GM18519 (cell line): ENCODE results near the gene ADGRA3.

Experiments
- ATAC-seq: cut with Tn5 transposase; IDR thresholded peaks from one replicate; pipeline ENCODE4 v1.9.1; 2021; ENCODE audit warnings: mild to moderate bottlenecking, moderate library complexity; ENCODE audit not compliant: unreplicated experiment, low FRiP score

ADGRA3 gene

DNA sequence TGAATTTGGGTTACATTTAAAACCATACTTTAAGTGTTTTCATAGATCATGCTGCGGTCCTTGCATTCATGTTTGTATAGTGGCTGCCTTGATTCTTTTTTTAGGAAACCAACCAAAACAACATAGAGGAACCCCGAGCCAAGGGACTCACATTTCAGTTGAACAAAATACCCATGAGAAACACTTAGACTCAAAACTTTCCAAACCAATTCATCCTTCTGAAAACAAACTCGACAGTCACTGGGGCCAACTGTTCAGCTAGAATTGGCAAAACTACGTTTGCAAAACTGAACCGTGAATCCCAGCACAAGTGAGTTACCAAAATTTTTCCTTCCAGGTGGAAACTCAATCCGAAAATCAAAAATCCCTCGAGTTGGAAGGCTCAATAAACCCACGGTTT, 1.4 kb downstream of the ADGRA3 start:
- no peak for ATAC-seq

DNA sequence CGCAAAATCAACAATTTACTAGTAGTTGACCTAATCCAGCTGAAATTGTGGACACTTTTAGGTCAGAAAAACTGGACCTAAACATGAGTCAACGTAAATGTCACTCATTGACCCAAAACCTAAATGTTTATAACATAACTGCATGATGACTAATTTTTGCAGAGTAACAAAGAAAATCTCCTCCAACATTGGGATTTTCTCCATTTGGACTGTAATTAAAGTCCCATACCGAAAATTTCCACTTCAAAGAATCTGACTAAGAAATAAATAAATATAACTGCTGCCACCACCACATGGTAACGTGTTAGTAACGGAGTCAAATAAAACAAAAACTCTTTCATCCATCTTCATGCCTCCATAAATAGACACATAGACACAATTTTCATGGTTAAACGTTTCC, 1.9 kb downstream of the ADGRA3 start:
- ATAC-seq: no peak

DNA sequence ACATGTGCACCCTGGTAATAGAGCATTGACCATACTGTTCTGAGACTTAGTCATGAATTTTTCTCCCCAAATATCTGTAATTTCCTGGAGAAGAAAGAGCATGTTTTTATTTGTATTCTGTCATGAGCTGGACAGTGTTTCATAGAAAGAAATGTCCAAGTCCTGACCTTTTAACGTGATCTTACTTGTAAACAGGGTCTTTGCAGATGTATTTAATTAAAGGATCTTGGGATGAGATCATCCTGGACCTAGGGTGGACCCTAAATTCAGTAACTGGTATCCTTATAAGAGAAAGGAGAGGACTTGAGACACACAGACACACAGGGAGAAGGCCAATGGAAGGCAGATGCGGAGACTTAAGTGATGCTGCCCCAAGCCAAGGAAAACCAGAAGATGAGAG, 3.6 kb downstream of the ADGRA3 start:
- no peak for ATAC-seq

DNA sequence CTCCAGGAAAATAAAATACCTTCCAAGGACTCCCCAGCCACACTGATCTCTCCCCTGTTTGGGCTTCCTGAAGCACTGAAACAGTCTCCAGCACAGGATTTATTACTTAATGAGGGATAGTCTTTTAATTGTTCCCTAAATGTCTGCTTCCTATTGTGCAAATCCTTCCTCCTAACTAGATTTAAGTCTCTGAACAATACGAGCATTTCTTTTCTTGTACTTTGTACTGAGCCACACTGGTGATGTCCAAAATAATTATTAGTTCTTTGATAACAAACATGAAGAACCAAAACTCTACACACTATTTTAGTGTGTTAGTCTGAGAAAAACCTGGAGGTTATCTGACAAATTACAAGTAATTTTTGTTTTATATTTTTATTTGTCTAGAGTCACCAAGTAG, 5.1 kb downstream of the ADGRA3 start:
- ATAC-seq: no peak

DNA sequence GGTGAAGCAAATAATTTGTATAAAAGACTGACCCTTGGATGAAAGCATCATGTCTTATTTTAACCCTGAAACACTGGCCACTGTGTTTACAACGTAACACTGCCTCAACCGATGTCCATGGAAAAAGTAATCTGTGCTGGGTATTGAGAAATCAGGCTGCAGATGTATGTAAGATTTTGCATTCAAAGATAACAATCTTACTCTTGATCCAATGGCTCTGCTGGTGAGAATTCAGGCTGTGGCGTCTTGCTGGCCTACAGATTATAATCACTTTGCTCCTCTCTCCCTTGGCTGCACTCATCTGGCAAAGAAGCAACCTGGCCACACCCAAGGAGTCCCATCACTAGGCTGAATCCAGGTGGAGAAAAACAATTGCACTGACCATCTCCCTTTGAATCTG, 7.5 kb downstream of the ADGRA3 start:
- no peak for ATAC-seq

DNA sequence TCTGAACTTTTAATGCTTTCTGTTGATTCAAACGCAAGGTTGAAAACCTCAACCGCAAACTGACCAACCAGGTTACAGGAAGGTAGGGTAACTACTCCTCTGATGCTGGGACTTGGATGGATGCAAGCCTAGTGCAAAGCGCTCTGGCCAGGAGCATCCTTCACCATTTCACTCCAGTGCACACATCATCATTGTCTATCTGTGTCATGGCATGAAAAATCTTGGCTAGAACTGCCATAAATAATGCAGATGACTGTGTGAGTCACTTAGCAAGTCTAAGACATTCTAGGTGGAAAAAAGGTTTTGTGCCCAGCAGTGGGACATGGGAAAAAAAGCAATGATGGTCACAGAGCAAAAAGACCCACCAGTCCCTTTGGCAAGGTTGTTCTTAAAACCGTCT, 10.9 kb downstream of the ADGRA3 start:
- ATAC-seq: no peak

DNA sequence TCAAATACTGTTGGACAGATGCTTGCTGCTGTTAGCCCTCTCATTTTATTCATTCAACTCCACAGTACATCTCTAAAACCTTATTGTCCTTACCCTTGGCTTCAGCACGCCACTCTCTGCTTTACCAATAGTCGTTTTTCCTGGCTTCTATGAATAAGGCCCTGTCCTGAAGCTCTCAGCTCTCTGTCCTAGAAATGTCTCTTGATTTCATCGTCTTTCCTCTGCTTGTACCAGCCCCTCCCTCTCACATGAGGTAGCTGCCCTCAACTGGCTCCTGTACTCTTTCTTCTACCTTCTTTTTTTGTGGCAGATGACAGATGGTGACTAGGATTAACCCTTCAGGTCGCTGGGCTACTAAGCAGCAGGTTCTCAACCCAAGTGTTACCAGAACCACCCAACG, 11.4 kb downstream of the ADGRA3 start:
- no peak for ATAC-seq

DNA sequence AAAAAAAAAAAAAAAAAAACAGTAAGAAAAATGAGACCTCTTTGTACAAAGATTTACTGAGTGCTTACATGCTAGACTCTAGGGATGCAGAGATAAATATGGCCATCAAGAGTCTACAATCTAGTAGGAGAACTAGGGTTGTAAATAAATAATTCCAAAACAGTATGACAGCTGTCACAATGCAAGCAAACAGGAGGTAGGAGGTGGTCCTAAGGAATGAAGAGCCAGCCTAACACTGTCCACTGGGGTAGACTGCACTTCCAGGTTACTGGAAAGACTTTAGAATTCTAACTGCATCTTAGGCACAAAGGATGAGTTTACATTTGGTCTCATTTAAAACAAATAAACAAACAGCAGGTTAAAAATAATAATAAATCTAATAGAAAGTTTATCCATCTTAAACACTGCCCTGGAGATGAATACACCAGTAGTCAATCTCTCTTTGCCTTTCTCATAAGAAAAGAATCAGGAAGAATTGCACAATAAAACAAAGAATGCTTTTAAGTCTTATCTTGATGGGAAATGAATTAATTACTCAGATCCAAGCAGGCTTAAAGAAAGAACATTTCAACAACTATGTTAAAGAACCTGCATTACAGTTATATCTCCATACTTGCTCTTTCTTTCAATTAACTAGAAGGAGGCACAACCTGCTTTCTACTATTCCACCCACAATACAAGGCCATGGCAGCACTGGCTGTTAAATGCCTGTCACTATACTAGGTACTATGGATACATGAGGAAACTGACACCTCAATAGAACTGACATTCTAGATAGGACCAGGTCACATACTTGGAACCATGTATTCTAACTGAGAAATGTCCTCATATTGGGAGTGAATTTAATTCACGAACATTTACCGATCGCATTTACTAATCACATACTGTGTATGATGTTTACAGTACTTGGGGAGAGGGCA, 12.7 kb downstream of the ADGRA3 start:
- ATAC-seq: no peak

DNA sequence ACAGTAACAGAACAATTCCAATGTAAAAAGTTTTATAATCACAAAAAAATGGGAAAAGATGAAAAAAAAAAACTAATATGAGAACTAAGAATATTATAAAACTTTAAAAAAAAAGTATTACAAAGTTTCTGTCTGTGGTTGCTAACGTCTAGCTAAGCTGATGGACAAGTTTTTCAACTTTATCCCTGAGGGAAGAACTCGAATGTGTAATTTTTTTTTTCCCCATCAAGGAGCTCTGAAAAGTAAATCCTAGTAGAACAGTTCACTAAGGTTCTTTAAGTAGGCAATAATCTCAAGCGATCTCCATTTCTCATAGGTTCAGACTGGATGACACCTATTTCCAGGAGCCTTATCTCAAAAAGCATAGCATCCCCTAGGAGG, 14.2 kb downstream of the ADGRA3 start:
- ATAC-seq: no peak

DNA sequence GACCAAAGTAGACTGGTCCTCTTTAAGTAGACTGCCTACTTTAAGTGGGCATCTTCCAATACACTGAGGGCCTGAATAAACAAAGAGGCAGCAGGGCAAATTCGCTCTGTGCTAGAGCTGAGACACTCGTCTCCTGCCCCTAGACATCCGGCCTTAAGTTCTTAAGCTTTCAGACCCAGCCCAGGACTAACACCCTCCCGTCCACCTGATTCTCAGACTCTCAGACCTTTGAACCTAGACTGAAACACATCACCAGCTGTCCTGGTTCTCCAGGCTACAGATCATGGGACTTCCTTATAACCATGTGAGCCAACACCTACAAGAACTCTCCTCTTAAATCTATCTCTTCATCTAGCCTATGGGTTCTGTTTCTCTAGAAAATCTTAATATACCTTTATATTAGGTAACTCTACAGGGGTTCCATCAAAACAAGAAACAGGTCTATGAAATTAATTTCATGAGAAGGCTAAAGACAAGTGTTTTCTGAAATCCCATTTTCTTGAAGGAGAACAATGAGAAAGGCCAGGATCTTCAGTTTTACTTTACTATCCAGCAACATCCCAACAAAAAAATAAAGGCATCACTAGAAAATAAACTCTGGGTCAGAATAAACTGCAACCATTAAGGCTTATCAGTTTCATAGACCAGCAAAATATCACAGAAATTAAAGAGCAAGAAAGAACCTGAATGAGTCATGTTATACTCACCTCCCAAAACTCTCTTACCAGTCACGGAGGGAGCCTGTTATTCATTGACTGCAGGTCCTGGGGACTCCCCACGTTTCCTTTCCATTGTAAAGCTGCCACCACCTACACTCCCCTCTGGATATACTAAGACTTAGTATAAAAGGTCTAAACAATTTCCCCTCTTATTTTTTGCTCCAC, 14.8 kb downstream of the ADGRA3 start:
- ATAC-seq: peak; percentile 48

DNA sequence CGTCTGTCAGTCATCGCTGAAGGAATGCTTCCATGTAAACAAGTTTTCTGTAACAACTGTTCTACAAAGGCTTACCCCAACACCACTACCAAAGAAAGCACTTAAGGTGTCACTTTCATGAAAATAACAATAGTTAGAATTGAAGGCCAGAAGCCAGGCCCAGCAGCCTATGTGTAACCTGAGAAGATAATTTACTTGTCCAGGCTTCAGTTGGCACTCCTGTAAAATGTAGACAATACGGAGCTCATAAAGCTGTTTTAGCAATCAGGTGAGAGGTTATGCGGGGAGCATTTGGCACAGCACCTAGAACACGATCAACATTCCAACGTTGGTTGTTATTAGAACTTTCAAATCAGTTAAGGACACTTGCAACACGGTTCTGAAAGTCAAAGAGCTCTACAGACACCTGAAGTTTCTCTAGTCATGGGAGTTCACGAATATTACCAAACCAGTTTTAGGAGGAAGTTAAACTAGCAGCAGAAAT, 15.7 kb downstream of the ADGRA3 start:
- ATAC-seq: no peak

DNA sequence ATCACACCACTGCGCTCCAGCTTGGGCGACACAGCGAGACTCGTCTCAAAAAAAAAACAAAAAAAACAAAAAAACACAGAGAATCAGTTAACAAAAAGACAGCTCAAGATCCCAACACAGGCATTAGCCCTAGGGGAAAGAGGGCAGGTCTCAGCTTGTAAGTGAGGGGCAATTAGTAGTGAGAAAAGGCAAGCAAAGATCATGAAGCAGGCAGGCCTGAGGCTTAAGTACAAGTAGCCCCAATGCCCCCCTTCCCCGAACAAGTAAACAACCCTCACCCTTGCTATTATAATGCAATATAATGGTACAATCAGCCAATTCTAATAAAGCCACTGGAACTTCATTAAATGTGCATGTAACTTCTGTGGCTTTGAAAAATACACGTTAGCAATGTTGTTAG, 17.0 kb downstream of the ADGRA3 start:
- no peak for ATAC-seq

DNA sequence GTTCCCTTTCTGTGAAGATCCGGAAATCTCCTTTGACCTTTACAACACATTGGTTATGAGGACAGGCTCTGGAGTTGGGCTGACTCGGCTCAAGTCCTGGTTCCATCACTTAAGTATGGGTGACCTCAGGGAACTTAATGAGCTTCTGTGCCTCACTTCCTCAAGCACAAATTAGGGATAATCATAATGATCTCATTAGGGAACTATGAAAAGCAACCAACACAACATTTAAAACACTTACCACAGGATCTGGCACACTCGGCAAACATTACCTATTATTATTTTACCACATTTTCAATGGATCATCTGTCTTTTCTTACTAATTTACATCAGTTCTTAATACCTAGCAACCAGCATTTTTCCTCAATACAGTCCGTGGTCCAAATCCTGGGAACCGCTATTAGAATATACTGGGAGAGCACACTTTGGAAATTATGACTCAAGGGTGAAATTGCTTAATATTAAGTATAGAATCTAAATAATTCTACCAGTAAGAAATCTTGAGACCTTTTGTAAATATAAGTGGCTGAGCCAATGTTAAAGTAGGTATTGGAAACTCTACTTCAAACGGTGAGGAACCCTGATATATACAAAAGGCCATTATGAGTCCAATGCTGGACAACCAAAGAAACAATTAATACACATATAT, 19.6 kb downstream of the ADGRA3 start:
- ATAC-seq: no peak

DNA sequence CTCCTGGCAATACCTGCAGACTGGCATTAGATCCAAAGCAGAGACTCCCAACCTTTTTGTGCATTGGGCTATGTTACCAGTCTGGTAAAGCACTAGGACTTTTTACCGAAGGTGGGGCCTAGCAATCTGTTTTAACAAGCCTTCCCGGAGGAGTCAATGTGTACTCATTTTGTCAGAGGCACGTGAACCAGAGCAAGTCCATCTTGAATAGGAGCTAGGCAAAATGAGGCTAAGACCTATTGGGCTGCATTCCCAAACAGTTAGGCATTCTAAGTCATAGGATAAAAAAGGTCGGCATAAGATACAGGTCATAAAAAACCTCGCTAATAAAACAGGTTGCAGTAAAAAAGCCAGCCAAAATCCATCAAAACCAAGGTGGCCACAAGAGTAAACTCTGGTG, 22.3 kb downstream of the ADGRA3 start:
- no peak for ATAC-seq

DNA sequence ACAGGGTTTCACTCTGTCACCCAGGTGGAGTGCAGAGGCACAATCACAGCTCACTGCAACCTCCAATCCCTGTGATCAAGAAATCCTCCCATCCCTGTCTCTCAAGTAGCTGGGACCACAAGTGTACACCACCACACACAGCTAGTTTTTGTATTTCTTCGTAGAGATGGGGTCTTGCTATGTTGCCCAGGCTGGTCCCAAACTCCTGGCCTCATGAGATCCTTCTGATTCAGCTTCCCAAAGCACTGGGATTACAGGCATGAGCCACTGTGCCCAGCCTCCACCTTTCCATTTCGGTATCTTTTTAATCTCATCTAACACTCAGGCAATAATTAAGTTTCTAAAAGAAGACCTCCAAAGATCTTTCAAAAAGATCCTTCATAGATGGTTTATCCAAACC, 22.9 kb downstream of the ADGRA3 start:
- ATAC-seq: no peak

DNA sequence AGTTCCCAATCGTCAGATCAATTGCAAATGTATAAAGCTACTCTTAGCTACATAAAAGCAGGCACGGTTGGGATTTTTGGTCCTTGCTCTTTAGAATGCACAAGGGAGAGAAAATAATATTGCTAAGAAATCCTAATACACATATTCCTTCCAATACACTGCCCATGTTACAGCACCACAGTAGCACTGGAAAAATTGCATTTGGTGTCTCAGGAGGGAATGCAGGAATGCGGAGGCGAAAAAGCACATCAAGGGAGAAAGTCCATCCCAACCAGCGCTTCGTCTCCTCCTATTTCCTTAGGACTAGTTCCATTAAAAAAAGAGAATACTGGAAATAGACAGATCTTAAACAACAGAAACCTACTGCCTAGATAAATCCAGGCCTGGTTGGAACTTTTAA, 23.9 kb downstream of the ADGRA3 start:
- ATAC-seq: no peak

DNA sequence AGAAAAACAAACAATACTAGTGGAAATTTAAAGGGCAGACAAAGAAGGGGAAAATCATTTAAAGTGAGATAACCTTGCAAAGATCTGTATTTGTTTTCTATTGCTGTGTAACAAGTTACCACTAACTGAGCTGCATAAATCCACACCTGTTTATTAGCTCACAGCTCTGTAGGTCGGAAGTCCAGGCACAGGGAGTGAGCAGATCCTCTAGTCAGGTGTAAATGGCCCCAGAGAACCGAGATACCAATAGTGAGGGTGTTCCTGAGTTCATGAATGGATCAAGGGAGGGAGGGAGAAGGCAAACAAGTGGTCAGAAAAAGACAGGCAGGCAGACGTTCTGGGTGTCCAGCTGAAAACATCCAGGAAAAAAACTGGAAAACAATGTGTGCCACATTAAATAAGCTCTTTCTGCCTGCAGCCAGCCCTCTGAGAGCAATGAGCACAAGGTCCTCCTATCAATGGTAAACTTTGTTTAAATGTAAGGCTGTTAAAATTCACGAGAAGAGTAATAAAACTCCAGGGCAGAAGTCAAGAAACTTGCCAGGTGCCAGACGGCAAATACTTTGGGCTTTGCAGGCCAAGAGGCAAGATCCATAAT, 25.0 kb downstream of the ADGRA3 start:
- no peak for ATAC-seq

DNA sequence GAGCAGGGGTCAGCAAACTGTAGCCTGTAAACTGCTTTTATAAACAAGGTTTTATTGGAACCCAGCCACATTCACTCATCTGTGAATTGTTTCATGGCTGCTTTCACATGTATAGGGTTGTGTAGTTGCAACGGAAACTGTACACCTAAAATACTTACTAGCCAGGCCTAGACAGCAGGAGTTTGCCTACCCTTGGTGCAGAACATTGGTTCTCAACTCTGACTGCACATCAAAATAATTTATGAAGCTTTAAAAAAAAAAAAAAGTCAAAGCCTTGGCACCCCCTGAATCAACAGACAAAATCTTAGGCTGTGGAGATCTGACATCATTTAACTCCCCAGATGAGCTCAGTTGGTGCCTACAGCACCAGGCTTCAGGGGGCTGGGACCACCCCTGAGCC, 27.8 kb downstream of the ADGRA3 start:
- no peak for ATAC-seq

DNA sequence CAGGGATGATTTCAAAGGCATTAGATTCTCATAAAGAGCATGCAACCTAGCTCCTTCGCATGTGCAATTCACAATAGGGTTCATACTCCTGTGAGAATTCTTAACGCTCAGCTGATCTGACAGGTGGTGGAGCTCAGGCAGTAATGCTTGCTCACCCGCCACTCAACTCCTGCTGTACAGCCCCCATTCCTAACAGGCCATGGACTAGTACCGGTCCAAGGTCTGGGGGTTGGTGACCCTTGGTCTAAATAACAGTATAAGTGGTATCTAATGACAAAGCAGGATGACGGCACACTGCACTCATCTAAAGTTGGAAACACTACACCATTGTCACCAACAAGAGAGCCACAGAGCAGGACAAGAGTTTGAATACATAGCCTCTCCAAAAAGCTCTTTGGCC, 28.5 kb downstream of the ADGRA3 start:
- no peak for ATAC-seq

DNA sequence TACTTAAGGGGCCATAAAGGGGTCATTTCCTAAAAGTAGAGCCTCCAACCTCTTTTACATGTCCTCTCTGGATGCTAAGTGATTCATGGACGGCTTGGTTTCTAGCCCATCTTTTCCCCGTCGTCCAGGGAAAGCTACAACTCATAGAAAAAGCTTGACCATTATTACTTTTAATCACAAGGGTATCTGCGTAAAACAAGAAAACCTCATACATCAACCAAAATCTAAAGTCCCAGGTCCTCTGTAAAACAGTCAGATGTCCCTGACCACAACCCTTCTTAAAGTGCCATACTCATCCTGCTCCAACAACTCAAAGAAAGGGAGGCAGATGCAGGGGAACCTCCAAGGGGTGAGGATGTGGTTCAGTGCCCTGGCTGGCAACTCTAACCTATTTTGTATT, 29.6 kb downstream of the ADGRA3 start:
- ATAC-seq: no peak

DNA sequence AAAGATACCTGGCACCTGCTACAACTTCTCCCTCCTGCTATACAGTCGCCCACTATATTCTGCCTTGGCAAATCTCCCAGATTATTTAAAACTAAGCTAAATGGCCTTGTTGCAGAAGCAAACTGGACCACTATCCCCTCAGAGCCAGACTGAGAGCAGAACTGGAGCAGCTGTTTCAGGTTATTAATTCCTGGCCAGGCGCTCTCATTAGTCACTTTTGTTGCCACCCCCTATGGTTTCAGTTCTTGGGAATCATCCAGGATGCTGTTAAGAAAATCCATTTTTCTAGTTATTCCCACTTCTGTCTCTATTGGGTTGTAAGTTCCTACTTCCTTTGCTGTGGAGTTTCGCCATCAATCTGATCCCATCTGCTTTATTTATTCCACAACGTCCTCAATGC, 30.1 kb downstream of the ADGRA3 start:
- ATAC-seq: no peak
